Heart left ventricle (tissue), 13 donors: ENCODE measurements around the gene VWA3A.

Source experiments
- POLR2A ChIP-seq, 2 donors: fragments of 450-650 bp; IDR thresholded peaks; one replicate each; pipeline ENCODE4 v1.6.1; 2017; ENCODE audit warnings: antibody characterized with exemption in 2 of 2, mild to moderate bottlenecking in 2 of 2, moderate library complexity in 2 of 2
- TF ChIP-seq, protein P1 (sequence below), 12 donors: fragments of 200-600 bp; sonication (generic) in 4 of 12; IDR thresholded peaks; one replicate each; pipeline versions ENCODE4 v1.5.0 to v1.8.0; 2018 to 2022; ENCODE audit warnings: antibody characterized with exemption in 12 of 12, mild to moderate bottlenecking in 5 of 12
- donor health status: ischemic (EF 13 %, LVEDD 7.1; RV severe dilation, severe dysfunction).
- donor health status: DM: no; HTN: yes; CAD: no.
- donor health status: DM: no; HTN: no; CAD: no.
- donor health status: ischemic (EF 25% LVEDD 6.9; RV normal size, moderate dysfunction).
- donor health status: ischemic (EF 25% LVEDD 5.7; RV mildly dilated, moderate dysfunction).
- donor health status: ischemic (EF 35%, LVEDD 5.7; RV mildly dilated, moderate dysfunction).
- donor health status: nonischemic (EF 11% LVEDD 7.7; RV severe dilation, severe dysfunction).
- donor health status: DM: yes; HTN: yes; CAD: no.
- donor health status: PGD.
- donor health status: ischemic (EF 29% LVEDD 5.4; RV normal size, mild dysfunction).
- donor health status: nonischemic (EF 23%, LVEDD 6.1; RV moderate dilation, normal function).

DNA sequence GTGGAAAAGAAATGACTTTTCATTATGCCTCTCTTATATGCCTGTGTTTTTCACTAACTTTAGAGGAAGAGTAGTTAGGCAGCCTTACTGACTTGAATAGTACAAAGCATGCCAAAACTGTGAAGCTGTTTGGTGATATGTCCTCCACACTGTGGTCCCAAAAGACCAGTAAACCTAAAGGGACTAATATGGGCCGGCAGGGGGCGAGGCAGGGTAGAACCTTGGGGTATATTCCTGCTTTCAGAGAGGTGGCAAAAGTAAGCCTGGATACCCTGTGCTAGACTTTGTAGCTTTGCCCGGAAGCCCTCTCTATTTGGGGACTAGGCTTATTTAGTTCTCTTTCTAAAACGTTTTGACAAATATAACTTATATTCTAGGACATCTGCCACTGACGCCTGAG is 36.5 kb upstream of the VWA3A start:
- TF ChIP-seq, protein P1, sequence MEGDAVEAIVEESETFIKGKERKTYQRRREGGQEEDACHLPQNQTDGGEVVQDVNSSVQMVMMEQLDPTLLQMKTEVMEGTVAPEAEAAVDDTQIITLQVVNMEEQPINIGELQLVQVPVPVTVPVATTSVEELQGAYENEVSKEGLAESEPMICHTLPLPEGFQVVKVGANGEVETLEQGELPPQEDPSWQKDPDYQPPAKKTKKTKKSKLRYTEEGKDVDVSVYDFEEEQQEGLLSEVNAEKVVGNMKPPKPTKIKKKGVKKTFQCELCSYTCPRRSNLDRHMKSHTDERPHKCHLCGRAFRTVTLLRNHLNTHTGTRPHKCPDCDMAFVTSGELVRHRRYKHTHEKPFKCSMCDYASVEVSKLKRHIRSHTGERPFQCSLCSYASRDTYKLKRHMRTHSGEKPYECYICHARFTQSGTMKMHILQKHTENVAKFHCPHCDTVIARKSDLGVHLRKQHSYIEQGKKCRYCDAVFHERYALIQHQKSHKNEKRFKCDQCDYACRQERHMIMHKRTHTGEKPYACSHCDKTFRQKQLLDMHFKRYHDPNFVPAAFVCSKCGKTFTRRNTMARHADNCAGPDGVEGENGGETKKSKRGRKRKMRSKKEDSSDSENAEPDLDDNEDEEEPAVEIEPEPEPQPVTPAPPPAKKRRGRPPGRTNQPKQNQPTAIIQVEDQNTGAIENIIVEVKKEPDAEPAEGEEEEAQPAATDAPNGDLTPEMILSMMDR (IDR thresholded peaks at IDR 0.05): no peak
- no peak for TF ChIP-seq POLR2A (IDR thresholded peaks at IDR 0.05)
